22Rv1 (cell line): ENCODE results near the gene MUC22.
"Not testable (repeated sequence)": the region's sequence is repeated elsewhere in the genome, so short reads cannot be mapped to it uniquely, and the experiment has no call there.

Experiments
- CTCF ChIP-seq: fragments of 450-650 bp; IDR thresholded peaks from 2 replicates; pipeline ENCODE4 v1.5.1; 2017; ENCODE audit warnings: mild to moderate bottlenecking
- ZFX ChIP-seq: fragments of 450-650 bp; IDR thresholded peaks from 2 replicates; pipeline ENCODE4 v1.6.1; 2017; ENCODE audit warnings: antibody characterized with exemption, borderline replicate concordance

- TF ChIP-seq CTCF, ZFX: not testable (repeated sequence)
Observed at GRCh38 chr6:31021705-31022531, 11.6 kb downstream of the MUC22 start.
